Measurements from ENCODE around the gene KCTD3.

GRCh38 chr1:215523128-215523861 is 43.8 kb upstream of the KCTD3 start:
- no peak for TF ChIP-seq CTCF (IDR thresholded peaks at IDR 0.05; ENCODE audit: low read length)
- TF ChIP-seq EZH2 (optimal IDR thresholded peaks at IDR 0.05; ENCODE audit: low read depth, low read length) = no peak
- no peak for TF ChIP-seq EZH2phosphoT487 (IDR thresholded peaks at IDR 0.05; ENCODE audit: low read length)

All from MM.1S (cell line).